Measurements from ENCODE around the gene LONRF3.

- no peak for TF ChIP-seq CTCF (IDR thresholded peaks at IDR 0.05)
- TF ChIP-seq ZFX (IDR thresholded peaks at IDR 0.05; ENCODE audit: borderline replicate concordance), result no peak
These were observed 56.6 kb downstream of the LONRF3 start for GRCh38 chrX:119030990-119031389.
